H1 (cell line): ENCODE data around the gene SPINK4. TPM values are rescaled to one million over a fixed set of nuclear protein-coding genes. Genes with fewer than 3 reads are reported as not detected.

Experiments used
- CTCF ChIA-PET: fragments of 300-600 bp; sonication (Branson Sonifier 250); formaldehyde crosslinking; loops from one replicate; lab custom pipeline; 2021; ENCODE audit not compliant: partially characterized antibody; lab: Charles Lee
- POLR2A ChIA-PET: fragments of 300-600 bp; sonication (Branson Sonifier 250); formaldehyde crosslinking; loops from one replicate; lab custom pipeline; 2021; ENCODE audit warnings: inconsistent platforms; ENCODE audit not compliant: partially characterized antibody; lab: Charles Lee
- DNase-seq, 2 experiments: peaks; one replicate each; pipeline versions ENCODE4 v3.0.0 to v3.0.0-alpha.2; 2010 to 2022; ENCODE audit warnings: low spot score in 2 of 2, low read depth in 1 of 2, mixed read lengths in 1 of 2
- FAIRE-seq: peaks from 2 replicates; lab custom pipeline; 2011; peaks lifted over from hg19 to GRCh38; lab: Jason Lieb, UNC
- H2AFZ ChIP-seq: 2 replicates; pipeline ENCODE4 v1.8.1; 2012; ENCODE audit warnings: low read length, inconsistent platforms
- H2AK5ac ChIP-seq: 2 replicates; pipeline ENCODE4 v1.6.1; 2013; ENCODE audit warnings: low read depth, low read length
- H2BK120ac ChIP-seq: replicated peaks from 2 replicates; pipeline ENCODE3; 2013; ENCODE audit warnings: low read depth, low read length, inconsistent platforms
- H2BK12ac ChIP-seq: 2 replicates; pipeline ENCODE4 v1.6.1; 2013; ENCODE audit warnings: low read depth, low read length
- H2BK15ac ChIP-seq: 2 replicates; pipeline ENCODE4 v1.6.1; 2013; ENCODE audit warnings: low read length
- H2BK20ac ChIP-seq: 2 replicates; pipeline ENCODE4 v1.6.1; 2013; ENCODE audit warnings: low read length
- H2BK5ac ChIP-seq: 2 replicates; pipeline ENCODE4 v1.6.1; 2013; ENCODE audit warnings: low read depth, low read length
- H3K14ac ChIP-seq: 2 replicates; pipeline ENCODE4 v1.6.1; 2013; ENCODE audit warnings: inconsistent platforms; ENCODE audit not compliant: insufficient read length
- H3K18ac ChIP-seq: 2 replicates; pipeline ENCODE4 v1.6.1; 2013; ENCODE audit warnings: low read length; ENCODE audit errors: extremely low read depth
- H3K23ac ChIP-seq: 2 replicates; pipeline ENCODE4 v1.6.1; 2013; ENCODE audit warnings: inconsistent platforms; ENCODE audit not compliant: insufficient read length
- H3K23me2 ChIP-seq: 2 replicates; pipeline ENCODE4 v1.6.1; 2013; ENCODE audit warnings: low read depth, low read length
- H3K27ac ChIP-seq: 2 replicates; pipeline ENCODE4 v1.6.1; 2011; ENCODE audit warnings: low read depth, low read length, inconsistent platforms
- H3K27me3 ChIP-seq, 4 experiments: replicated peaks in 1 of 4; 1 replicate in 1 of 4; 2 replicates in 3 of 4; pipeline versions ENCODE4 v1.6.1 to v1.8.1; 2011 to 2013; ENCODE audit warnings: low read length in 3 of 4, mild to moderate bottlenecking in 3 of 4, inconsistent platforms in 2 of 4, mixed read lengths in 2 of 4, moderate library complexity in 1 of 4; ENCODE audit not compliant: control insufficient read depth in 3 of 4, insufficient read depth in 3 of 4; ENCODE audit errors: extremely low read depth in 1 of 4
- H3K36me3 ChIP-seq, 4 experiments: 2 replicates each; pipeline versions ENCODE4 v1.6.1 to v1.8.1; 2011 to 2013; ENCODE audit warnings: mild to moderate bottlenecking in 4 of 4, low read length in 3 of 4, moderate library complexity in 2 of 4, control low read depth in 1 of 4, inconsistent platforms in 1 of 4; ENCODE audit not compliant: insufficient read depth in 4 of 4, control insufficient read depth in 2 of 4
- H3K4ac ChIP-seq: replicated peaks from 2 replicates; pipeline ENCODE3; 2013; ENCODE audit warnings: low read length, low read depth, mixed read lengths, inconsistent platforms; ENCODE audit not compliant: insufficient read length
- H3K4me1 ChIP-seq, 4 experiments: replicated peaks in 1 of 4; 1 replicate in 1 of 4; 2 replicates in 3 of 4; pipeline versions ENCODE4 v1.6.1 to v1.8.1; 2011 to 2013; ENCODE audit warnings: low read length in 3 of 4, inconsistent platforms in 2 of 4, mixed read lengths in 1 of 4; ENCODE audit not compliant: insufficient read depth in 4 of 4, control insufficient read depth in 3 of 4
- H3K4me2 ChIP-seq, 2 experiments: 2 replicates each; pipeline versions ENCODE4 v1.6.1 to v1.8.1; 2011 to 2013; ENCODE audit warnings: low read depth in 2 of 2, low read length in 2 of 2, control low read depth in 1 of 2, inconsistent platforms in 1 of 2, mild to moderate bottlenecking in 1 of 2; ENCODE audit not compliant: insufficient read depth in 1 of 2
- H3K4me3 ChIP-seq, 4 experiments: fragments of 200-600, 300-600 bp in 1 of 4; sonication (generic), shearing (Covaris generic), sonication (Bioruptor Twin) in 1 of 4; 2 replicates each; pipeline versions ENCODE4 v1.5.1 to v1.8.1; 2011 to 2016; ENCODE audit warnings: low read length in 4 of 4, low read depth in 3 of 4, control low read depth in 2 of 4, inconsistent platforms in 2 of 4, mild to moderate bottlenecking in 2 of 4, mixed read lengths in 1 of 4, moderate library complexity in 1 of 4; ENCODE audit not compliant: insufficient read depth in 2 of 4; ENCODE audit errors: extremely low read depth in 1 of 4
- H3K56ac ChIP-seq: replicated peaks from 2 replicates; pipeline ENCODE3; 2013; ENCODE audit warnings: low read depth, mild to moderate bottlenecking, mixed read lengths, low read length, inconsistent platforms; ENCODE audit not compliant: insufficient read length
- H3K79me1 ChIP-seq: 2 replicates; pipeline ENCODE4 v1.6.1; 2013; ENCODE audit warnings: low read depth, low read length, control low read depth
- H3K79me2 ChIP-seq, 2 experiments: 2 replicates each; pipeline versions ENCODE4 v1.6.1 to v1.8.1; 2012 to 2013; ENCODE audit warnings: low read length in 2 of 2, mild to moderate bottlenecking in 2 of 2, inconsistent platforms in 1 of 2; ENCODE audit not compliant: insufficient read depth in 2 of 2, control insufficient read depth in 1 of 2
- H3K9ac ChIP-seq, 4 experiments: replicated peaks in 1 of 4; 1 replicate in 1 of 4; 2 replicates in 3 of 4; pipeline versions ENCODE4 v1.6.1 to v1.8.1; 2011 to 2013; ENCODE audit warnings: low read depth in 3 of 4, low read length in 3 of 4, control low read depth in 2 of 4, mild to moderate bottlenecking in 2 of 4, moderate library complexity in 2 of 4, inconsistent platforms in 1 of 4; ENCODE audit errors: extremely low read depth in 1 of 4
- H3K9me3 ChIP-seq, 2 experiments: 2 replicates each; pipeline versions ENCODE4 v1.6.1 to v1.8.1; 2012 to 2013; ENCODE audit warnings: mild to moderate bottlenecking in 2 of 2, moderate library complexity in 2 of 2, control low read depth in 1 of 2, inconsistent platforms in 1 of 2, low read depth in 1 of 2, low read length in 1 of 2, mixed read lengths in 1 of 2; ENCODE audit not compliant: insufficient read depth in 2 of 2
- H4K20me1 ChIP-seq, 2 experiments: replicated peaks in 1 of 2; 2 replicates each; pipeline versions ENCODE3 to v1.8.1; 2011 to 2013; ENCODE audit warnings: inconsistent platforms in 2 of 2, low read length in 2 of 2, mild to moderate bottlenecking in 1 of 2; ENCODE audit not compliant: insufficient read depth in 2 of 2, control insufficient read depth in 1 of 2
- H4K5ac ChIP-seq: 2 replicates; pipeline ENCODE4 v1.6.1; 2013; ENCODE audit warnings: low read length, low read depth, mixed read lengths, inconsistent platforms; ENCODE audit not compliant: insufficient read length
- H4K8ac ChIP-seq: 2 replicates; pipeline ENCODE4 v1.8.0; 2013; ENCODE audit warnings: mild to moderate bottlenecking, moderate library complexity, low read length, inconsistent platforms; ENCODE audit not compliant: insufficient read depth; ENCODE audit errors: extremely low read depth
- H4K91ac ChIP-seq: replicated peaks from 2 replicates; pipeline ENCODE3; 2013; ENCODE audit warnings: low read length, mixed read lengths, inconsistent platforms; ENCODE audit not compliant: insufficient read length
- ATF3 ChIP-seq: IDR thresholded peaks from 2 replicates; pipeline ENCODE4 v1.6.1; 2011; ENCODE audit warnings: low read depth, mild to moderate bottlenecking, low read length; ENCODE audit not compliant: insufficient read depth
- HDAC2 ChIP-seq, 2 experiments: fragments of 300-600 bp in 1 of 2; sonication (generic) in 1 of 2; IDR thresholded peaks; 2 replicates each; pipeline ENCODE4 v1.6.1; 2011 to 2012; ENCODE audit warnings: low read depth in 2 of 2, low read length in 2 of 2, mild to moderate bottlenecking in 2 of 2, moderate library complexity in 2 of 2, borderline replicate concordance in 1 of 2, inconsistent platforms in 1 of 2
- TAF1 ChIP-seq: IDR thresholded peaks from 2 replicates; pipeline ENCODE4 v1.6.1; 2011; ENCODE audit warnings: mild to moderate bottlenecking, low read depth, low read length
- WGBS, 2 experiments: shearing (Covaris generic) in 1 of 2; methylation state at CpG; one replicate each; pipeline versions ENCODE4 v1.1.6 to v1.1.7; 2013 to 2015; ENCODE audit warnings: low lambda C conversion rate in 2 of 2, mixed read lengths in 2 of 2, inconsistent platforms in 1 of 2, low coverage in 1 of 2, missing lambda C conversion rate in 1 of 2; ENCODE audit not compliant: insufficient replicate concordance in 2 of 2, insufficient coverage in 1 of 2, insufficient read length in 1 of 2; ENCODE audit errors: extremely low coverage in 1 of 2, missing lambda C conversion rate in 1 of 2; 5-methylcytosine and 5-hydroxymethylcytosine counted together
- polyA plus RNA-seq, 7 experiments: library from polyadenylated mRNA; depleted of rRNA in 3 of 7; stranded (reverse) in 5 of 7; unstranded in 2 of 7; fragments of >200 nt in 5 of 7; fragments of 200-250 nt in 2 of 7; gene quantifications; 1 replicate in 5 of 7; 2 replicates in 1 of 7; 4 replicates in 1 of 7; pipeline versions ENCODE4 v1.2.1 to v1.2.3, GENCODE V29; 2011 to 2013; ENCODE audit warnings: missing spikeins in 2 of 7, mixed read lengths in 2 of 7
- total RNA-seq: library from RNA; stranded (reverse); fragmentation: NEBNext Ultra II Directional; extraction: Animal tissue kit (Norgen Biotek cat#: 25700); gene quantifications from 2 replicates; pipeline ENCODE4 v1.2.1, GENCODE V29; 2021

Gene SPINK4
- total and polyA plus RNA-seq, 2 of the 8 experiments (the other 6 are each of a cell fraction or from before 2014, with no cell fraction given) = not detected

- POLR2A ChIA-PET = interaction anchor here (1.7 kb wide), 1 partner anchor 178 kb away, joined by 3 read pairs; the partner anchor contains the start of gene DNAJA1
- Histone ChIP-seq H4K8ac (no peak overlapping the region), H3K9ac (no peak overlapping the region), H3K18ac (no peak overlapping the region), H2BK15ac (no peak overlapping the region), H2BK5ac (no peak overlapping the region), H2BK12ac (no peak overlapping the region), H3K36me3 (no peaks in the 10 kb centered on the region), H2BK120ac (no peak overlapping the region), H3K79me1 (no peaks in the 10 kb centered on the region), H3K4me1 (no peaks in the 10 kb centered on the region), H2BK20ac (no peak overlapping the region), H3K4me2 (no peak overlapping the region), H3K4ac (no peak overlapping the region), H3K56ac (no peak overlapping the region), H3K27ac (no peak overlapping the region), H4K91ac (no peak overlapping the region), H3K23me2 (no peaks in the 10 kb centered on the region), H3K4me3 (no peak overlapping the region), H3K14ac (no peak overlapping the region), H2AFZ (0 out of 2 replicates have a peak overlapping the region, but pooled peaks have one; percentile 28), H4K5ac (no peak overlapping the region), H3K27me3 (0 out of 7 replicates have a peak, but pooled peaks cover 0 to 1% (median 0%) of the 10 kb centered on the region in 4 experiments), H3K79me2 (no peaks in the 10 kb centered on the region), H3K9me3 (no peaks in the 10 kb centered on the region), H2AK5ac (no peak overlapping the region), H3K23ac (no peak overlapping the region), H4K20me1 (no peaks in the 10 kb centered on the region)
- FAIRE-seq = no peak
- 80 to 100% methylated on average over 1 to 11 of the region's 11 CpGs for WGBS, 2 experiments
- DNase-seq = no peak
- CTCF ChIA-PET = interaction anchor here (1.0 to 6.5 kb wide), 3 partner anchors 9 to 74 kb away, joined by 4 to 42 read pairs (median 10); no protein-coding TSS in a partner anchor
- no peak for TF ChIP-seq ATF3
- no peak for TF ChIP-seq TAF1
- TF ChIP-seq HDAC2 (IDR thresholded peaks at IDR 0.05; ENCODE audit: borderline replicate concordance in 1 of 2, low read depth in 2 of 2, low read length in 2 of 2) = no peak
Measured at GRCh38 chr9:33202552-33203201, 37.3 kb upstream of the SPINK4 start.
